SK-N-DZ (cell line): Measurements from ENCODE around the gene ADGRD1.

Source experiments
- DNase-seq: peaks from one replicate; pipeline ENCODE4 v3.0.0-alpha.2; 2015; ENCODE audit warnings: low spot score
- small RNA-seq, 2 experiments: library from RNA; depleted of rRNA; stranded (forward); fragments of <200 nt; gene quantifications; one replicate each; pipeline ENCODE3, GENCODE V24; 2014

Gene ADGRD1

GRCh38 chr12:131159660-131160059 lies 206.0 kb downstream of the ADGRD1 start:
- DNase-seq = peak; percentile 78

DNA sequence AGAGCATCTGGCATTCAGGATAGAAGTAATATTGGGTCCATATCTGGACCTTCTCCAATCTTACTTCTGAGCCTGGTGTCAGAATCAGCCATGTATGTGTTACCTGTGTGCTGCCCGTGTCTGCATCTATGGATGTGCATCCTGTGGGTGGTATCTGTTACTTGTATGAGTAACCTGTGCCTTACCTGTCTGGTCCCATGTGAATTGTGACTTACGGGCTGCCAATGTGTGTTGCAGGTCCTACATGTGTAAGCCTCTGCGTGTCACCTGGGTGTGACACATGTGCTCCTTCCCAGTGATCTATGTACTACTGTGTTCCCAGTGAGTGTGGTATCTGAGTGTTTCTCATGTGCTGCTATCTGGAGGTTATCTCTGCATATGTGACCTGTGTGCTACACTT lies 208.4 kb downstream of the ADGRD1 start:
- no peak for DNase-seq

GRCh38 chr12:131163189-131163738 lies 209.6 kb downstream of the ADGRD1 start:
- DNase-seq = no peak

DNA sequence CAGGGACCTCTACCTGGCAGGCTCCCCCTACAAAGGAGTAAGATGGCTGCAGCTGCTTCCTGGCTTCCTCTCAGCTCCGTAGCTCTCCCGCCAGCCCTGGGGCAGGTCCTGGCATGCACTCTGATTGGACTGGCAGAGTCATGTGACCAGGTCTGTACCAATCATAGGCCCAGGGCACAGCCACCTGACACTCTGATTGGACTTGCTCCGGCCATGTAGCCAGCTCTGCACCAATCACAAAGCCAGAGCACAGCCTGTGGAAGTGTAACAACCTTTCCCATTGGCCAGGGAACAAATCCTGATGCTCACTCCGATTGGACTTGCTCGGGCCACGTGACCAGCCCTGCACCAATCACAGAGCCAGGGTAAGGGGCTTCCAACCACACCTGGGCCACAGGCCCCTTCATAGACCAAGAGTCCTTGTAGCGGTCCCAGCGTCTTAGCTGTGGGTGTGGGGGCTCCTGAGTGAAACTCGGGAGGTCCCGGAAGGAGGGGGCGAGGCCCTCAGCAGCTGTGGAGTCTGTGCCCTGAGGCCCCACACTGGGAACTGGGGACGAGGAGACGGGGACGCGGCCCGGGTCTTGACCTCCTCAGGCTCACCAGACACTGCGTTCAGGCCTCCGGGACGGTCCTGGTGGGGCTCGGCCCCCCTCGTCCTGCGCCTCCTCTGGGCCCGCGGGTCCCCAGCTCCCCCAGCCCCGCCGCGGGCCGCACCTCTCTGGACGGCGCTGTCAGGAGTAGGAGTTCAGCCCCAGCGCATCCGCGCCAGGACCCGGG lies 210.6 kb downstream of the ADGRD1 start:
- DNase-seq = peak; percentile 44

DNA sequence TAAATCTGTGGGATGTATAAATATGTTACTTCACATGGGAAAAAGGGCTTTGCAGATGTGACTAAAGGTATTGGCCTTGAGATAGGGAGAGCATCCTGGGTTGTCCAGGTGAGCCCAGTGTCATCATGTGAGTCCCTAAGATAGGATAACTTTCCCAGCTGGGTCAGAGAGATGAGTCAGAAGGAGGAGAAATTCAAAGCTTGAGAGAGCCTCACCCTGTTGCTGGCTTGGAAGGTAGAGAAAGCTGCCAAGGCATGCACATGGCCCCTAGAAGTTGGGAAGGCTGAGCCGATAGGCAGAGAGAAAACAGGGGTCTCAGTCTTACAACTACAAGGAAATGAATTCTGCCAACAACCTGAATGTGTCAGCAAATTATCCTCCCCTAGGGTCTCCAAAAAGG lies 213.0 kb downstream of the ADGRD1 start:
- DNase-seq = no peak

GRCh38 chr12:131167334-131167733 lies 213.6 kb downstream of the ADGRD1 start:
- no peak for DNase-seq

DNA sequence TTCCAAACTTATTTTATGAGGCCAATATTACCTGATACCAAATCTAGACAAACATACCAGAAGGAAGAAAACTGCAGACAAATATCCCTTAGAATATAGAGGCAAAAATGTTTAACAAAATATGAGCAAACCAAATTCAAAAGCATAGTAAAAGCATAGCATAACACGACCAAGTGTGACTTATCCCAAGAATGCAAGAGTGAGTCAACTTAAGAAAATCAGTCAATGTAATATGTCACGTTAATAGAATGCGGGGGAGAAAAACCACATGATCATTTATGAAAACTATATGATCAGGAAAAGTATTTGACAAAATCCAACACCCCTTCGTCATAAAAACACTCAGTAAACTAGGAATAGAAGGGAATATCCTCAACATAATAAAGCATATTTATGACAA lies 217.3 kb downstream of the ADGRD1 start:
- DNase-seq = no peak

DNA sequence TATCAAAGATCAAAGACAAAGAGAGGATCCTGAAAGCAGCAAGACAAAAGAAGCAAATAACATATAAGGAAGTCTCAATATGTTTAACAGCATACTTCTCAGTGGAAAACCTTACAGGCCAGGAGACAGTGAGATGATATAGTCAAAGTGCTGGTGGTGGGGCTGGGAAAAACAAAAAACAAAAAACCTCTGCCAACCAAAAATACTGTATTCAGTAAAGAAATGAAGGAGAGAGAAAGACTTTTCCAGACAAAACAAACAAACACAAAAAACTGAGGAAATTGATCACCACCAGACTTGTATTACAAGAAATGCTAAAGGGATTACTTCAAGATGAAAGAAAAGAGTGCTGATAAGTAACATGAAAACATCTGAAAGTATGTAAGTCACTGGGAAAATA lies 221.2 kb downstream of the ADGRD1 start:
- no peak for DNase-seq

DNA sequence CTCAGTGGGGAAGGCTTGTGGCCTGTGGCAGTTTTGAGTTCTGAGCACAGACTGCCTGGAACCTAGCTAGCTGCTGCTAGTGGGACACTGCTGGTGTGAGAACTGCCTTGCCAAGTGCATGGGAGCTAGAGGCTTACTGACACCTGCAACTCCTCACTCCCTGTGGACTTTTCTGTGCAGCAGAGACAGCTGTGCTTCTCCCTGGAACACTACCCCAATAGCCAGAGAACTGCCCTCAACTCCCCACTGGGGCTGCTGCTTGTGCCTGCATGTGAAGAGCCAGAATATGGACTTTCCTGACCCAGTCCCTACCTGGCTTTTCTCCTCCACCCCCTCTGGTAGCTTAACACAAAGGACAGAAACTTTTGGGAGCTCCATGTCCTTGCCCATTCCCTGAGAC lies 222.6 kb downstream of the ADGRD1 start:
- no peak for DNase-seq

DNA sequence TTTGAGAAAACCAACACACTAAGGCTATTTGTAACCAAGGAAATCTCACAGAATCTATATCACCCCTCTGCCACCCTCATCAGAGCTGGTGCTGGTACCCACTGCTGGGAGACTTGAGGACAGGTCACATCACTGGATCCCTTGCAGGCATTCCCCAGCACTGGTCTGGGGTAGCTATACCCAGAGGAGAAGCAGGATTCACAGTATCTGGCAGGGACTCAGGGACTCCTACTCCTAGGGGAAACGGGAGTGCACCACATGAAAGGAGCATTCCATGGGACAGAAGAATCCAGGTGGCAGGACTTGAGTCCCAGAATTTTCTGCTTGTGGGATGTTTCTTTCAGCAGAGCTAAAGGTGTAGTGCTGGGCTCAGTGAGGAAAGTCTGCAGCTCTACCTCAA lies 223.2 kb downstream of the ADGRD1 start:
- DNase-seq = no peak

GRCh38 chr12:131177599-131177998 lies 223.9 kb downstream of the ADGRD1 start:
- DNase-seq = no peak

- DNase-seq = no peak
Observed at GRCh38 chr12:131187602-131188001, 233.9 kb downstream of the ADGRD1 start.

GRCh38 chr12:131188131-131189050 lies 234.7 kb downstream of the ADGRD1 start:
- no peak for DNase-seq

DNA sequence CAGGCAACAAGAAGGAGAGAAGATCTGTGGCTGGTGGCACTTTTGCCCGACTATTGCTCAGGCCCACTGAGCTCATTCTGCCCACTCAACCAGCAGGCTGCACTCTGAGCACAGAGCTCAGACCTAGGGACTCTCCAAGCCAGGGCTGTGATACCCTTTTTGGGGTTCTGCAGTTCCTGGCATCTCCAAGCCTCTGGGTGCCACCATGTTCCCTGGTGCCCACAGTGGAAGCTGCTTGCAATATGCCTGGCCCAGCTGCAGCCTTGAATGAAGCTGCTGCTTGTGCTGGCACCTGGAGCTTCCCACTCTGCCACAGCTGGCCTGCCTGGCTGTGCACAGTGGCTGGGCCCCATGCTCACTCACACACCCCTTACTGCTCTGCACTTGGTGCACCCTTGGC lies 236.1 kb downstream of the ADGRD1 start:
- no peak for DNase-seq

DNA sequence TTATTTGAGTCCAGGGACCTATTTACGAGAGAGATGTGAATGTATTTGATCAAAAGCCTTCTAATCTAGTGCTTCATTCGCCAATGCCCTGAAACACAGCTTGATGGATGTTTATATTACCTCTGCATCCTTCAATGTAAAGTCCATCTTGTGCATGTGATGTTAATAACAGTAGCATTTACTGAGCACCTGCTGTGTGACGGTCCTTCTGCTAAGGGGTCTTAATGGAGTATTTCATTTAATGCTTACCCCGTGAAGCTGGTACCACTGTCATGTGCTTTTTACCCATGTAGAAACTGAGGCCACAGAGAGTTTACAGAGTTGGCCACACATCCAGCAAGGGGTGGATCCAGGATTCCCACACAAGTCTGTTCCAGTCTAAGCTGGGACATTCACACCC lies 237.3 kb downstream of the ADGRD1 start:
- DNase-seq = no peak

Small RNAs within 50 kb of the gene (small RNA-seq; reads per million reads assigned to genes)
- 0 reads per million in 2 experiments for gene RF00019
